ENCODE data around the gene RGS14. TPM values are rescaled to one million over a fixed set of nuclear protein-coding genes. Genes with fewer than 3 reads are reported as not detected.

RGS14 gene
- total RNA-seq, 1 experiment from 2014 or later = 9.4 TPM

DNA sequence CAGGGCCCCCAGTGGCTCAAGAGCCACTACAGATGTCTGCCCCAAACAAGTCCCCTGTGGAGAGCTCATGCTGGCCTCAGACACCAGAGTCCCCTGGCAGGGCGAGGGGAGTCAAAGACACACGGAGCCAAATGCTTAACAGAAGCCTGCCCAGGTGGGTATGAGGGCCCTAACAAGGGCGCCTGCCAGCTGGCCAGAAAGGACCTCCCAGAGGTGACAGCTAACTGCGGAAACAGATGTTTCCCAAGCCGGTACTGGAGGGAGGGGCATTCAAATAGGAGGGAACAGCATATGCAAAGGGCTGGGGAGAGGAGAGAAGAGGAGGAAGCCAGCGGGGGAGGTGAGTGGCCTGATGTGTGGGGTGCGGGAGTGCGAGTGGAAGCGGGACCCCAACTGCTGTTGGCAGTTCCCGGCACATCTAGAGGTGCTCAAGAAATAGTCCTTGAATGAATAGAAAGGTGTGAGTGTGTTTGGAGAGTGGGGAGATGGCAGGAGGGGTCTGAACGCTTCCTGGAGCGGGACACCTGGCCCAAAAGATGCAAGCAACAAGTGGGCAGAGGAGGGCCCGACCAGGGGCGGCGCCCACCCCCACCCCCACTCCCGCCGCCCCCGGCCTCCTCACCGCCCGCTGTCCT lies 46.9 kb upstream of the RGS14 start:
- POLR2A ChIA-PET = interaction anchor here (1.2 to 1.6 kb wide), 2 partner anchors 41 to 60 kb away, joined by 4 to 6 read pairs; partner anchors contain the start of gene LMAN2
- peak overlapping the region; percentile 82 to 87 for H3K4me3 ChIP-seq (replicated peaks in 1 of 2; ENCODE audit: low read depth in 1 of 2, low read length in 2 of 2)
- no peak overlapping the region for H2AFZ ChIP-seq (ENCODE audit: low read depth, low read length, poor library complexity, severe bottlenecking)
- TF ChIP-seq RAD21 (IDR thresholded peaks at IDR 0.05; ENCODE audit: low read depth) = no peak
- TF ChIP-seq FOSL1 (IDR thresholded peaks at IDR 0.05; ENCODE audit: low read depth) = no peak
- TF ChIP-seq JUND (IDR thresholded peaks at IDR 0.05) = no peak
- TF ChIP-seq EZH2 (IDR thresholded peaks at IDR 0.05) = no peak
- TF ChIP-seq POLR2AphosphoS5 (IDR thresholded peaks at IDR 0.05; ENCODE audit: low read depth, low read length) = no peak
- TF ChIP-seq, protein P1, sequence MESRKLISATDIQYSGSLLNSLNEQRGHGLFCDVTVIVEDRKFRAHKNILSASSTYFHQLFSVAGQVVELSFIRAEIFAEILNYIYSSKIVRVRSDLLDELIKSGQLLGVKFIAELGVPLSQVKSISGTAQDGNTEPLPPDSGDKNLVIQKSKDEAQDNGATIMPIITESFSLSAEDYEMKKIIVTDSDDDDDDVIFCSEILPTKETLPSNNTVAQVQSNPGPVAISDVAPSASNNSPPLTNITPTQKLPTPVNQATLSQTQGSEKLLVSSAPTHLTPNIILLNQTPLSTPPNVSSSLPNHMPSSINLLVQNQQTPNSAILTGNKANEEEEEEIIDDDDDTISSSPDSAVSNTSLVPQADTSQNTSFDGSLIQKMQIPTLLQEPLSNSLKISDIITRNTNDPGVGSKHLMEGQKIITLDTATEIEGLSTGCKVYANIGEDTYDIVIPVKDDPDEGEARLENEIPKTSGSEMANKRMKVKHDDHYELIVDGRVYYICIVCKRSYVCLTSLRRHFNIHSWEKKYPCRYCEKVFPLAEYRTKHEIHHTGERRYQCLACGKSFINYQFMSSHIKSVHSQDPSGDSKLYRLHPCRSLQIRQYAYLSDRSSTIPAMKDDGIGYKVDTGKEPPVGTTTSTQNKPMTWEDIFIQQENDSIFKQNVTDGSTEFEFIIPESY (IDR thresholded peaks at IDR 0.05; ENCODE audit: extremely low read depth, insufficient replicate concordance, low read length) = no peak
- TF ChIP-seq EZH2phosphoT487 (IDR thresholded peaks at IDR 0.05; ENCODE audit: borderline replicate concordance) = no peak
- no peak for TF ChIP-seq SRF (IDR thresholded peaks at IDR 0.05; ENCODE audit: low read depth)
- TF ChIP-seq ZNF274 (IDR thresholded peaks at IDR 0.05; ENCODE audit: low read depth, low read length) = no peak
- no peak for TF ChIP-seq EGR1 (IDR thresholded peaks at IDR 0.05; ENCODE audit: low read depth)
- TF ChIP-seq SIN3A (IDR thresholded peaks at IDR 0.05; ENCODE audit: low read depth) = no peak
- no peak for TF ChIP-seq TCF7L2 (IDR thresholded peaks at IDR 0.05; ENCODE audit: borderline replicate concordance, extremely low read depth, insufficient read depth, insufficient read length)
- TF ChIP-seq, protein P2, sequence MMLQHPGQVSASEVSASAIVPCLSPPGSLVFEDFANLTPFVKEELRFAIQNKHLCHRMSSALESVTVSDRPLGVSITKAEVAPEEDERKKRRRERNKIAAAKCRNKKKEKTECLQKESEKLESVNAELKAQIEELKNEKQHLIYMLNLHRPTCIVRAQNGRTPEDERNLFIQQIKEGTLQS (IDR thresholded peaks at IDR 0.05) = no peak
- TF ChIP-seq, protein P3, sequence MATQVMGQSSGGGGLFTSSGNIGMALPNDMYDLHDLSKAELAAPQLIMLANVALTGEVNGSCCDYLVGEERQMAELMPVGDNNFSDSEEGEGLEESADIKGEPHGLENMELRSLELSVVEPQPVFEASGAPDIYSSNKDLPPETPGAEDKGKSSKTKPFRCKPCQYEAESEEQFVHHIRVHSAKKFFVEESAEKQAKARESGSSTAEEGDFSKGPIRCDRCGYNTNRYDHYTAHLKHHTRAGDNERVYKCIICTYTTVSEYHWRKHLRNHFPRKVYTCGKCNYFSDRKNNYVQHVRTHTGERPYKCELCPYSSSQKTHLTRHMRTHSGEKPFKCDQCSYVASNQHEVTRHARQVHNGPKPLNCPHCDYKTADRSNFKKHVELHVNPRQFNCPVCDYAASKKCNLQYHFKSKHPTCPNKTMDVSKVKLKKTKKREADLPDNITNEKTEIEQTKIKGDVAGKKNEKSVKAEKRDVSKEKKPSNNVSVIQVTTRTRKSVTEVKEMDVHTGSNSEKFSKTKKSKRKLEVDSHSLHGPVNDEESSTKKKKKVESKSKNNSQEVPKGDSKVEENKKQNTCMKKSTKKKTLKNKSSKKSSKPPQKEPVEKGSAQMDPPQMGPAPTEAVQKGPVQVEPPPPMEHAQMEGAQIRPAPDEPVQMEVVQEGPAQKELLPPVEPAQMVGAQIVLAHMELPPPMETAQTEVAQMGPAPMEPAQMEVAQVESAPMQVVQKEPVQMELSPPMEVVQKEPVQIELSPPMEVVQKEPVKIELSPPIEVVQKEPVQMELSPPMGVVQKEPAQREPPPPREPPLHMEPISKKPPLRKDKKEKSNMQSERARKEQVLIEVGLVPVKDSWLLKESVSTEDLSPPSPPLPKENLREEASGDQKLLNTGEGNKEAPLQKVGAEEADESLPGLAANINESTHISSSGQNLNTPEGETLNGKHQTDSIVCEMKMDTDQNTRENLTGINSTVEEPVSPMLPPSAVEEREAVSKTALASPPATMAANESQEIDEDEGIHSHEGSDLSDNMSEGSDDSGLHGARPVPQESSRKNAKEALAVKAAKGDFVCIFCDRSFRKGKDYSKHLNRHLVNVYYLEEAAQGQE (IDR thresholded peaks at IDR 0.05; ENCODE audit: low read depth) = no peak
- no peak for TF ChIP-seq ZFX (IDR thresholded peaks at IDR 0.05)
- TF ChIP-seq POLR2A (IDR thresholded peaks at IDR 0.05; ENCODE audit: borderline replicate concordance, extremely low read depth, insufficient read depth, insufficient read length) = no peak
- TF ChIP-seq MAX (IDR thresholded peaks at IDR 0.05) = no peak
- no peak for TF ChIP-seq ELF1 (IDR thresholded peaks at IDR 0.05; ENCODE audit: borderline replicate concordance, low read depth)
- peaks cover 3% of the 10 kb centered on the region for H3K79me2 ChIP-seq (ENCODE audit: insufficient read depth, low read length)
- peaks cover 18 to 46% of the 10 kb centered on the region in 2 experiments for H3K4me1 ChIP-seq (ENCODE audit: control insufficient read depth in 1 of 2, insufficient read depth in 2 of 2, low read length in 2 of 2)
- no peaks in the 10 kb centered on the region for H3K27me3 ChIP-seq (ENCODE audit: insufficient read depth, low read length)
- peaks cover 3 to 8% of the 10 kb centered on the region in 2 experiments; a peak in 2 of 4 replicates for H3K36me3 ChIP-seq (ENCODE audit: control insufficient read depth in 1 of 2, insufficient read depth in 2 of 2, low read length in 2 of 2)
- ATAC-seq (no peak), DNase-seq (ENCODE audit: low read depth, low spot score) (no peak)
- peak overlapping the region; percentile 87 for H3K9ac ChIP-seq (ENCODE audit: low read length)
- CTCF ChIA-PET = interaction anchor here (1.0 to 2.3 kb wide), 10 partner anchors 10 to 201 kb away, joined by 3 to 17 read pairs (median 6); partner anchors contain the start of genes DBN1 and LMAN2
- RAD21 ChIA-PET (ENCODE audit: low non-redundant PET in 1 of 2, low total read pairs in 2 of 2, uncharacterized antibody in 2 of 2, unreplicated experiment in 2 of 2) = interaction anchor here in 1 of 2 experiments (1.0 kb wide), 1 partner anchor 79 kb away, joined by 3 read pairs; no protein-coding TSS in a partner anchor
- peaks cover 2% of the 10 kb centered on the region; the same call in 1 of the 2 replicates for H4K20me1 ChIP-seq (ENCODE audit: insufficient read depth)
- no peaks in the 10 kb centered on the region for H3K9me2 ChIP-seq (ENCODE audit: insufficient read depth)
- no TSS peak for BruUV-seq (replicated peaks)
- intact Hi-C loops (cut with micrococcal nuclease) = loop anchor here (1.0 to 5.0 kb wide), 2 partner anchors 145 to 186 kb away; partner anchors contain the start of gene PDLIM7
- H3K9me3 ChIP-seq (ENCODE audit: control insufficient read depth in 1 of 2, insufficient read depth in 1 of 2, low read depth in 1 of 2, low read length in 2 of 2) = no peaks in the 10 kb centered on the region
- peak overlapping the region; percentile 79 for H3K4me2 ChIP-seq (ENCODE audit: low read length)
- peak overlapping the region; percentile 34 for H3K27ac ChIP-seq (ENCODE audit: low read depth, low read length)

Measured in HCT116 (cell line).